HepG2 (cell line): Measurements from ENCODE around the gene MASP2. TPM values are rescaled to one million over a fixed set of nuclear protein-coding genes. Genes with fewer than 3 reads are reported as not detected.
A peak's percentile ranks its signal among the peaks of the same experiment; 100 is the strongest.

Experiments used
- CAMTA2 ChIP-seq: sonication (generic); formaldehyde crosslinking; IDR thresholded peaks from 2 replicates; pipeline ENCODE4 v1.4.0; 2020; ENCODE audit warnings: mild to moderate bottlenecking, missing genetic modification reagents, borderline replicate concordance
- CHD2 ChIP-seq: IDR thresholded peaks from 2 replicates; pipeline ENCODE4 v1.6.1; 2011; ENCODE audit warnings: low read depth, low read length, improper control_type of control experiment
- DBP ChIP-seq: sonication (generic); formaldehyde crosslinking; IDR thresholded peaks from 2 replicates; pipeline ENCODE4 v1.4.0; 2020; ENCODE audit warnings: missing genetic modification reagents; ENCODE audit errors: not compliant biosample characterization
- EED ChIP-seq: sonication (generic); formaldehyde crosslinking; IDR thresholded peaks from 2 replicates; pipeline ENCODE4 v1.5.0; 2020; ENCODE audit warnings: mild to moderate bottlenecking, missing genetic modification reagents
- GPN1 ChIP-seq: sonication (generic); formaldehyde crosslinking; IDR thresholded peaks from 2 replicates; pipeline ENCODE4 v1.5.1; 2020; ENCODE audit warnings: missing genetic modification reagents, borderline replicate concordance
- HNRNPK ChIP-seq: fragments of 200-400 bp; formaldehyde crosslinking; IDR thresholded peaks from 2 replicates; pipeline ENCODE4 v1.6.1; 2018; ENCODE audit warnings: low read length, low read depth, moderate library complexity, mild to moderate bottlenecking; ENCODE audit not compliant: poor library complexity, severe bottlenecking
- KLF13 ChIP-seq: sonication (generic); formaldehyde crosslinking; IDR thresholded peaks from 2 replicates; pipeline ENCODE4 v1.4.0; 2020; ENCODE audit warnings: mild to moderate bottlenecking, missing genetic modification reagents
- NFKB2 ChIP-seq: sonication (generic); formaldehyde crosslinking; IDR thresholded peaks from 2 replicates; pipeline ENCODE4 v1.4.0; 2020; ENCODE audit warnings: missing genetic modification reagents, borderline replicate concordance
- NFRKB ChIP-seq: fragments of 450-650 bp; IDR thresholded peaks from 2 replicates; pipeline ENCODE4 v1.6.1; 2017
- ONECUT2 ChIP-seq: sonication (generic); formaldehyde crosslinking; IDR thresholded peaks from 2 replicates; pipeline ENCODE4 v1.4.0; 2020; ENCODE audit warnings: missing genetic modification reagents
- SIN3B ChIP-seq: fragments of 150-350 bp; IDR thresholded peaks from 2 replicates; pipeline ENCODE4 v1.6.1; 2014; ENCODE audit warnings: low read length
- TFDP1 ChIP-seq: IDR thresholded peaks from 2 replicates; pipeline ENCODE4 v1.6.1; 2016; ENCODE audit warnings: missing compliant biosample characterization, missing genetic modification reagents, borderline replicate concordance
- TMF1 ChIP-seq: sonication (generic); formaldehyde crosslinking; IDR thresholded peaks from 2 replicates; pipeline ENCODE4 v1.8.1; 2022; ENCODE audit warnings: low read depth, missing genetic modification reagents
- TSC22D2 ChIP-seq: sonication (generic); formaldehyde crosslinking; IDR thresholded peaks from 2 replicates; pipeline ENCODE4 v1.5.1; 2020; ENCODE audit warnings: missing genetic modification reagents, mild to moderate bottlenecking, borderline replicate concordance
- ZBTB49 ChIP-seq: sonication (generic); formaldehyde crosslinking; IDR thresholded peaks from 2 replicates; pipeline ENCODE4 v1.4.0; 2020; ENCODE audit warnings: missing genetic modification reagents, borderline replicate concordance
- ZC3H13 ChIP-seq: sonication (generic); formaldehyde crosslinking; IDR thresholded peaks from 2 replicates; pipeline ENCODE4 v1.8.1; 2023; ENCODE audit warnings: mild to moderate bottlenecking, missing genetic modification reagents, moderate library complexity
- ZNF710 ChIP-seq: sonication (generic); formaldehyde crosslinking; IDR thresholded peaks from 2 replicates; pipeline ENCODE4 v1.5.0; 2020; ENCODE audit warnings: mild to moderate bottlenecking, missing genetic modification reagents, borderline replicate concordance
- ZNF839 ChIP-seq: sonication (generic); formaldehyde crosslinking; IDR thresholded peaks from 2 replicates; pipeline ENCODE4 v1.4.0; 2020; ENCODE audit warnings: missing genetic modification reagents, mild to moderate bottlenecking, borderline replicate concordance
- ZNF841 ChIP-seq: sonication (generic); formaldehyde crosslinking; IDR thresholded peaks from 2 replicates; pipeline ENCODE4 v1.8.1; 2023; ENCODE audit warnings: missing genetic modification reagents, borderline replicate concordance
- polyA plus RNA-seq, 8 experiments: library from polyadenylated mRNA; depleted of rRNA in 3 of 8; stranded (reverse) in 7 of 8; unstranded in 1 of 8; fragments of >200 nt; fragmentation: Illumina TruSeq in 4 of 8; extraction: Trizol in 4 of 8; gene quantifications; 2 replicates each; pipeline versions ENCODE4 v1.2.1 to v1.2.3, GENCODE V29; 2011 to 2016; ENCODE audit warnings: low read depth in 4 of 8, missing spikeins in 1 of 8, mixed read lengths in 1 of 8; ENCODE audit not compliant: insufficient read depth in 1 of 8
- total RNA-seq, 5 experiments: library from RNA; depleted of rRNA; stranded (reverse); fragments of >200 nt; fragmentation: Illumina TruSeq; extraction: Trizol; gene quantifications; 2 replicates each; pipeline ENCODE4 v1.2.3, GENCODE V29; 2016; ENCODE audit warnings: low read depth in 1 of 5

The MASP2 gene
- total and polyA plus RNA-seq, 2 of the 13 experiments (the other 11 are each of a cell fraction or from before 2014, with no cell fraction given) = 7.1 to 11.8 TPM

- TF ChIP-seq ZBTB49 (CRISPR knock-in tag) = no peak
- TF ChIP-seq KLF13 (CRISPR knock-in tag) = peak; percentile 91; the same call in 1 of the 2 replicates
- TF ChIP-seq TSC22D2 (CRISPR knock-in tag) = peak; percentile 61; the same call in 1 of the 2 replicates
- no peak for TF ChIP-seq HNRNPK
- peak; percentile 85 for TF ChIP-seq DBP (CRISPR knock-in tag)
- TF ChIP-seq TFDP1 = peak; percentile 30; the same call in 1 of the 2 replicates
- no peak for TF ChIP-seq ONECUT2 (CRISPR knock-in tag)
- TF ChIP-seq ZNF841 (CRISPR knock-in tag) = 0 out of 2 replicates have a peak, but pooled peaks have one; percentile 43
- 0 out of 2 replicates have a peak, but pooled peaks have one; percentile 40 for TF ChIP-seq TMF1
- peak; percentile 55; the same call in 1 of the 2 replicates for TF ChIP-seq EED (CRISPR knock-in tag)
- TF ChIP-seq NFRKB = peak; percentile 94
- peak; percentile 91 for TF ChIP-seq CHD2
- no peak for TF ChIP-seq GPN1
- TF ChIP-seq SIN3B = no peak
- TF ChIP-seq ZNF839 (CRISPR knock-in tag) = 0 out of 2 replicates have a peak, but pooled peaks have one; percentile 79
- peak; percentile 95; the same call in 1 of the 2 replicates for TF ChIP-seq CAMTA2 (CRISPR knock-in tag)
- peak; percentile 71; the same call in 1 of the 2 replicates for TF ChIP-seq ZNF710 (CRISPR knock-in tag)
- TF ChIP-seq NFKB2 (CRISPR knock-in tag) = peak; percentile 82; the same call in 1 of the 2 replicates
- peak; percentile 84 for TF ChIP-seq ZC3H13 (CRISPR knock-in tag)
Observed at GRCh38 chr1:11012260-11013159, 34.5 kb downstream of the MASP2 start, which contains the start of gene TARDBP (continued).
